Hepatocyte (in vitro differentiated cells): ENCODE data around the gene B2M. TPM values are rescaled to one million over a fixed set of nuclear protein-coding genes. Genes with fewer than 3 reads are reported as not detected.

Experiments
- DNase-seq: peaks from one replicate; pipeline ENCODE4 v3.0.0-alpha.2; 2016; ENCODE audit warnings: low spot score
- H2AFZ ChIP-seq: fragments of 200-600 bp; sonication (generic); 2 replicates; pipeline ENCODE4 v1.6.0; 2016; ENCODE audit warnings: antibody characterized with exemption, mild to moderate bottlenecking
- H3K27ac ChIP-seq: fragments of 200-600 bp; sonication (generic); 2 replicates; pipeline ENCODE4 v1.5.1; 2016; ENCODE audit warnings: mild to moderate bottlenecking
- H3K27me3 ChIP-seq: fragments of 200-600 bp; sonication (generic); 2 replicates; pipeline ENCODE4 v1.6.1; 2016
- H3K36me3 ChIP-seq: fragments of 200-600 bp; sonication (generic); replicated peaks from 2 replicates; pipeline ENCODE4 v1.5.1; 2016; ENCODE audit warnings: low read depth; ENCODE audit not compliant: insufficient read depth
- H3K4me1 ChIP-seq: fragments of 200-600 bp; sonication (generic); 2 replicates; pipeline ENCODE4 v1.5.1; 2016; ENCODE audit warnings: mild to moderate bottlenecking, moderate library complexity; ENCODE audit not compliant: insufficient read depth
- H3K4me2 ChIP-seq: fragments of 200-600 bp; sonication (generic); 2 replicates; pipeline ENCODE4 v1.6.0; 2016
- H3K4me3 ChIP-seq: fragments of 200-600 bp; sonication (generic); 2 replicates; pipeline ENCODE4 v1.5.1; 2016; ENCODE audit warnings: mild to moderate bottlenecking
- H3K79me2 ChIP-seq: fragments of 200-600 bp; sonication (generic); 2 replicates; pipeline ENCODE4 v1.6.0; 2017; ENCODE audit warnings: mild to moderate bottlenecking
- H3K9me2 ChIP-seq: fragments of 200-600 bp; sonication (generic); replicated peaks from 2 replicates; pipeline ENCODE4 v1.6.0; 2017; ENCODE audit warnings: mild to moderate bottlenecking; ENCODE audit not compliant: insufficient read depth
- H3K9me3 ChIP-seq: fragments of 200-600 bp; sonication (generic); 2 replicates; pipeline ENCODE4 v1.5.1; 2016; ENCODE audit warnings: low read depth, mild to moderate bottlenecking
- H4K20me1 ChIP-seq: fragments of 200-600 bp; sonication (generic); 2 replicates; pipeline ENCODE4 v1.6.0; 2016; ENCODE audit warnings: mild to moderate bottlenecking; ENCODE audit not compliant: insufficient read depth, poor library complexity, severe bottlenecking
- EZH2 ChIP-seq: fragments of 200-600 bp; sonication (generic); IDR thresholded peaks from 2 replicates; pipeline ENCODE4 v1.6.1; 2016; ENCODE audit warnings: antibody characterized with exemption, mild to moderate bottlenecking, borderline replicate concordance
- EZH2phosphoT487 ChIP-seq: fragments of 200-600 bp; sonication (generic); IDR thresholded peaks from one replicate; pipeline ENCODE4 v1.6.1; 2018; ENCODE audit warnings: antibody characterized with exemption, mild to moderate bottlenecking, low read depth, moderate library complexity; ENCODE audit not compliant: unreplicated experiment, severe bottlenecking
- WGBS: methylation state at CpG from one replicate; pipeline ENCODE4 v1.1.6; 2016; ENCODE audit warnings: low lambda C conversion rate; ENCODE audit errors: missing lambda C conversion rate; 5-methylcytosine and 5-hydroxymethylcytosine counted together
- polyA plus RNA-seq: library from polyadenylated mRNA; unstranded; fragments of >200 nt; fragmentation: Nextera tagmentation; extraction: Ambion mirVana; gene quantifications from 2 replicates; pipeline ENCODE4 v1.2.1, GENCODE V29; 2016
- total RNA-seq: library from RNA; depleted of rRNA; stranded (reverse); fragments of >200 nt; gene quantifications from 2 replicates; pipeline ENCODE4 v1.2.3, GENCODE V29; 2014
- TF ChIP-seq, protein P1 (sequence below): fragments of 200-600 bp; sonication (generic); IDR thresholded peaks from 2 replicates; pipeline ENCODE4 v1.5.1; 2016; ENCODE audit warnings: antibody characterized with exemption, mild to moderate bottlenecking; ENCODE audit not compliant: poor library complexity

The B2M gene
- total and polyA plus RNA-seq, 2 experiments from 2014 or later: 2,324 to 2,570 TPM

DNA sequence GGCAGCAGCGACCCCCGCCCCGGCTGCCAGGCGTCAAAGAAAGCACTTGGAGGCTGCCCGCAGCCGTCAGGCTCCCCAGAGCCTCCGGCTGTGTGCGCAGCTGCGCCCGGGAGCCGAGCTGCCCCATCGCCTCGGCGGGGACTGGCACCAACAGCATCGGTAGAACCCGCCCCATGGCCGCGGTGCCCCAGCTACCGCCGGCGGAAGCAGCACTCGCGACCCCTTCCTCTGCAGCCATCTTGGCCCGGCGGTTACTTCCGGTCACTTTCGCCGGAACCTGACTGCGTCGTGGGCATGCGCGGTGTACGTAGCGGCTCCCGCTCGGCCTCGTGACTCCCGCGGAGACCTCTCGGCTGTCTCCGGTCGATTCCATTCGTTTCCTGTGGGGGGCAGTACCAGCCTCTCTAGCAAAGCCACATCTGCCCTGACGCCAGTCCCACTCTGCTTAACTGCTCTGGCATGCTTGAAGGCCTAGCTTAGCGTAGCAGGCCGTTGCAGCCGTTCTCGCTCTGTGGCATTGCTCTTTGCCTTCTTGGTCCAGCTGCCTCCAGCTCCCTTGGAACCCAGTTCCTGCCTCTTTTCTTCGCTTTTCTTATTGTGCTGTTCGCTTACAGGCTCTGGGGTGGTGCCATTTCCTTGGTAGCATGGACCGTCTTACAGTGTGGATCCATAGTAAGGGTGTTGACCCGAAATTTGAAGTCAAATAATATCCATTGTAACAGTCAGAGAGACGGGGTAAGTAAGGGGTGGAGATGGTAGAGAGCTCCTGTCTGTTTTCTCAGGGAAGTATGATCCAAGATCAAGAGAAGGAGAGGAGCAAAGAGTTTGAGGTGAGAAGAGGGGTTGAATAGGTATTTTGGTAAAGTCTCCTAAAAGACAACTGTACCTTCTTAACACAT is 47.7 kb upstream of the B2M start, which contains the start of gene SPG11:
Gene SPG11 (minus strand): TSS at position 253 of the 899 bp plus-strand sequence. CDS start 15 bp downstream, at position 238.
- TF ChIP-seq, protein P1, sequence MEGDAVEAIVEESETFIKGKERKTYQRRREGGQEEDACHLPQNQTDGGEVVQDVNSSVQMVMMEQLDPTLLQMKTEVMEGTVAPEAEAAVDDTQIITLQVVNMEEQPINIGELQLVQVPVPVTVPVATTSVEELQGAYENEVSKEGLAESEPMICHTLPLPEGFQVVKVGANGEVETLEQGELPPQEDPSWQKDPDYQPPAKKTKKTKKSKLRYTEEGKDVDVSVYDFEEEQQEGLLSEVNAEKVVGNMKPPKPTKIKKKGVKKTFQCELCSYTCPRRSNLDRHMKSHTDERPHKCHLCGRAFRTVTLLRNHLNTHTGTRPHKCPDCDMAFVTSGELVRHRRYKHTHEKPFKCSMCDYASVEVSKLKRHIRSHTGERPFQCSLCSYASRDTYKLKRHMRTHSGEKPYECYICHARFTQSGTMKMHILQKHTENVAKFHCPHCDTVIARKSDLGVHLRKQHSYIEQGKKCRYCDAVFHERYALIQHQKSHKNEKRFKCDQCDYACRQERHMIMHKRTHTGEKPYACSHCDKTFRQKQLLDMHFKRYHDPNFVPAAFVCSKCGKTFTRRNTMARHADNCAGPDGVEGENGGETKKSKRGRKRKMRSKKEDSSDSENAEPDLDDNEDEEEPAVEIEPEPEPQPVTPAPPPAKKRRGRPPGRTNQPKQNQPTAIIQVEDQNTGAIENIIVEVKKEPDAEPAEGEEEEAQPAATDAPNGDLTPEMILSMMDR: peak; percentile 94
- no peak for TF ChIP-seq EZH2phosphoT487
- no peak for TF ChIP-seq EZH2
- peak; percentile 99 for DNase-seq
- H2AFZ ChIP-seq: peak within 1 kb of the TSS; percentile 100
- no peaks in the 10 kb centered on the region for H3K27me3 ChIP-seq
- no peaks in the 10 kb centered on the region for H3K9me3 ChIP-seq
- H3K4me1 ChIP-seq: peaks cover 6% of the 10 kb centered on the region
- no peaks in the 10 kb centered on the region for H3K9me2 ChIP-seq
- peak within 1 kb of the TSS; percentile 78 for H3K4me3 ChIP-seq
- 11% methylated on average over 51 of the region's 53 CpGs for WGBS
- no peaks in the 10 kb centered on the region for H3K36me3 ChIP-seq
- H4K20me1 ChIP-seq: no peaks in the 10 kb centered on the region
- peaks cover 23% of the 10 kb centered on the region for H3K79me2 ChIP-seq
- peak within 1 kb of the TSS; percentile 82 for H3K4me2 ChIP-seq
- peak within 1 kb of the TSS; percentile 97 for H3K27ac ChIP-seq

DNA sequence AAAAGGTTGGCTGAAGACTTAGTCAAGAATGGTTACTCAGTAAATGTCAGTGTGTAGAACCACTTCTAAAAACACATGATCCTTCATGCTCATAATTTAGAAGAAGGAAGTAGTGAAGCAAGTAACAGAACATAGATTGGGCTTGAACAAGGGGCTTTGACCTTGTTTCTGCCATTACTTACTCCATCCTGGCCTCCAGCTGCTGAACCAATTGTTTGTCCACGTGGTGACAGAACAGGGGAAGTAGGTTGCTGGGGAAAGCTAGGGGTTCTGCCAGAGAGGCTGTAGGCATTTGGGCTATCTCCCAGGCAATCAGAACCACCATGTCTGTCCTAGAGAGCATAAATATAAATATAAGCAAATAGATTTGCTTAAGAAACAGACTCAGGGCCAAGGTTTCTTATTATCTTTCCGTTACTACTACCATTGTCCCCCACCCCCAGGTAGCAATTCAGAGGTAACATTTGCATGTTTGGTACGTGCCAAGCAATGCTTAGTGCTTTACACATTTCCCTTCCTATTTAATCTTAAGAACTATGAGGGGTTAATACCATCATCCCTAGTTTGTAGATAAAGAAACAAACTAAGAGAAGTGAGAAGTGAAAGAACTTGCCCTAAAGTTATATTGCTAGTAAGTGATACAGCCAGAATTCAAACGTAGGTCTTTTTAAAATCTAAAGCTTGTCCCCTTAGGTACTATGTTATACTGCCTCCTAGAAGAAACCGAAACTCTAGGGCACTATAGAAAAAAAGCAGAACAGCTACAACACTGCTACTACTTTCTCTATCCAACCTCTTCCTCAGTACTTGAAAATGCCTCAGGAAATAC is 44.9 kb upstream of the B2M start:
- H3K4me2 ChIP-seq: no peak overlapping the region
- H3K27ac ChIP-seq: no peak overlapping the region

DNA sequence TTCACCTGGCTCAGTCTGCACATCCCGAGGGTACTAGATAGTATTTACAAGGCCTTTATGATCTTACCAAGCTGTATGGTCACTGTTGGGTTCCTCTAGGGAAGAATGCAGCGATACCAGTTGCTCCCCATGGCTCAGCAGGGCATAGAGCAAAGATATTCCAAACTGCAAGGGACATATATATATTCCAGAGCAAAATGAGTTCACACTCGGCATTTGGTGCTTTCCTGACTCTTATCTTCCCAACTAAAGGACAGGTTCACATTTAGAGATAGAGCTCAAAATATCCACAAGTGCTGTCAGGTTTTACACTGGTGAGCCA is 44.3 kb upstream of the B2M start:
- Histone ChIP-seq H2AFZ (no peak overlapping the region), H3K36me3 (no peaks in the 10 kb centered on the region), H3K4me3 (no peak overlapping the region), H3K9me2 (no peaks in the 10 kb centered on the region), H3K27me3 (no peaks in the 10 kb centered on the region), H4K20me1 (no peaks in the 10 kb centered on the region), H3K4me2 (no peak overlapping the region), H3K4me1 (peaks cover 2% of the 10 kb centered on the region), H3K27ac (no peak overlapping the region), H3K79me2 (peaks cover 4% of the 10 kb centered on the region), H3K9me3 (no peaks in the 10 kb centered on the region)
- 69% methylated on average over 3 of the region's 3 CpGs for WGBS
- DNase-seq: no peak
- TF ChIP-seq EZH2: no peak
- no peak for TF ChIP-seq EZH2phosphoT487

More for the DNA sequence above, 44.9 kb upstream of the B2M start:
- WGBS: 69% methylated on average over 5 of the region's 5 CpGs
- no peaks in the 10 kb centered on the region for H3K36me3 ChIP-seq
- no peak overlapping the region for H3K4me3 ChIP-seq
- no peaks in the 10 kb centered on the region for H3K9me3 ChIP-seq
- TF ChIP-seq EZH2phosphoT487 (no peak), EZH2 (no peak)
- TF ChIP-seq, protein P1: no peak
- H3K79me2 ChIP-seq: peaks cover 9% of the 10 kb centered on the region
- DNase-seq: no peak
- no peaks in the 10 kb centered on the region for H3K9me2 ChIP-seq
- H3K27me3 ChIP-seq: no peaks in the 10 kb centered on the region
- H2AFZ ChIP-seq: no peak overlapping the region
- no peaks in the 10 kb centered on the region for H4K20me1 ChIP-seq
- H3K4me1 ChIP-seq: peaks cover 6% of the 10 kb centered on the region

DNA sequence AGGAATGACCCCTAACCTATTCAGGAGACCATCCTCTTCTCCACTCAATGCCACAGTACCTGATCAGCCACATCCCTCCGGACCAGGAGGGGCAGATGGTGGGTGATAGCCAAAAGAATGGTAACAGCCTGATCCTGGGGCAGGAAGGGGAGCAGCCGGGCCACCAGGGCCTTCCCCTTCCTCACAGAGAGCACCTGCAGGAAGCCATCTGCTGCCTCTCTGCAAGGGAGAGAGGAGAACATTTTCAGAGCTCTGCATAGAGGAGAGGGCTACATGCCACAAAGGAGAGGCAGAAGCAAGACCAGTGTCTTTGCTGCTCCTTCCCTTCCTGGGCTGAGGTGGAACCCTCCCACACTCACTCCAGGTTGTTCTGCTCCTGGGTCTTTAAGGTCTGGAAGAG is 42.4 kb upstream of the B2M start:
- 85% methylated on average over 2 of the region's 2 CpGs for WGBS
- no peak for DNase-seq
- TF ChIP-seq EZH2phosphoT487 (no peak), EZH2 (no peak)
- TF ChIP-seq, protein P1: no peak
- Histone ChIP-seq H3K9me3 (no peaks in the 10 kb centered on the region), H3K36me3 (no peaks in the 10 kb centered on the region), H3K4me2 (no peak overlapping the region), H3K9me2 (no peaks in the 10 kb centered on the region), H4K20me1 (no peaks in the 10 kb centered on the region), H3K27me3 (no peaks in the 10 kb centered on the region), H3K79me2 (no peaks in the 10 kb centered on the region), H3K4me1 (no peaks in the 10 kb centered on the region), H3K4me3 (no peak overlapping the region), H2AFZ (no peak overlapping the region), H3K27ac (no peak overlapping the region)
